Sigmoid colon (tissue), 4 donors: ENCODE results near the gene TRERF1.

ENCODE experiments used
- CTCF ChIP-seq, 4 experiments: fragments of 450-650 bp in 3 of 4; fragments of 200-600 bp in 1 of 4; IDR thresholded peaks; one replicate each; pipeline ENCODE4 v1.5.1; 2016 to 2019; ENCODE audit warnings: antibody characterized with exemption in 4 of 4, mild to moderate bottlenecking in 3 of 4, moderate library complexity in 2 of 4
- EP300 ChIP-seq, 4 donors: sonication (generic); formaldehyde crosslinking; IDR thresholded peaks; one replicate each; pipeline ENCODE4 v1.6.1; 2017; ENCODE audit warnings: antibody characterized with exemption in 4 of 4
- POLR2A ChIP-seq, 2 donors: fragments of 450-650 bp; IDR thresholded peaks; one replicate each; pipeline ENCODE4 v1.6.1; 2016; ENCODE audit warnings: antibody characterized with exemption in 2 of 2, mild to moderate bottlenecking in 2 of 2, moderate library complexity in 2 of 2
- POLR2AphosphoS5 ChIP-seq, 4 donors: sonication (generic); formaldehyde crosslinking; IDR thresholded peaks; one replicate each; pipeline ENCODE4 v1.6.1; 2017; ENCODE audit warnings: antibody characterized with exemption in 4 of 4

GRCh38 chr6:42355416-42355815 lies 96.3 kb downstream of the TRERF1 start:
- TF ChIP-seq CTCF (IDR thresholded peaks at IDR 0.05), result no peak
- no peak for TF ChIP-seq POLR2A (IDR thresholded peaks at IDR 0.05)
- TF ChIP-seq EP300 (IDR thresholded peaks at IDR 0.05), result no peak
- no peak for TF ChIP-seq POLR2AphosphoS5 (IDR thresholded peaks at IDR 0.05)
